Left lung (tissue), 10 donors: ENCODE results near the gene UBL4A. TPM values are rescaled to one million over a fixed set of nuclear protein-coding genes. Genes with fewer than 3 reads are reported as not detected.

Source experiments
- ATAC-seq: fragments of 200-7000 bp; cut with Tn5 transposase; one replicate; pipeline ENCODE4 v1.9.1; 2020; ENCODE audit warnings: moderate library complexity
- DNase-seq, 4 donors: peaks; one replicate each; pipeline ENCODE4 v3.0.0-alpha.2; 2013 to 2020
- H3K27ac ChIP-seq, 2 donors: fragments of 200-600 bp; sonication (generic) in 1 of 2; one replicate each; pipeline versions ENCODE4 v1.5.0 to v1.8.0; 2020 to 2021
- H3K27me3 ChIP-seq, 2 donors: fragments of 200-600 bp; sonication (generic) in 1 of 2; one replicate each; pipeline versions ENCODE4 v1.5.0 to v1.8.0; 2020 to 2021
- H3K36me3 ChIP-seq, 2 donors: fragments of 200-600 bp; sonication (generic) in 1 of 2; one replicate each; pipeline versions ENCODE4 v1.5.0 to v1.8.0; 2020 to 2021
- H3K4me1 ChIP-seq, 2 donors: fragments of 200-600 bp; one replicate each; pipeline ENCODE4 v1.8.0; 2021
- H3K4me3 ChIP-seq, 2 donors: fragments of 200-600 bp; sonication (generic) in 1 of 2; one replicate each; pipeline versions ENCODE4 v1.5.0 to v1.8.0; 2020 to 2021; ENCODE audit warnings: mild to moderate bottlenecking in 1 of 2
- H3K9me3 ChIP-seq, 2 donors: fragments of 200-600 bp; sonication (generic) in 1 of 2; one replicate each; pipeline versions ENCODE4 v1.5.0 to v1.8.0; 2020 to 2021
- CTCF ChIP-seq, 2 donors: fragments of 200-600 bp; sonication (generic) in 1 of 2; IDR thresholded peaks; one replicate each; pipeline versions ENCODE4 v1.5.0 to v1.8.0; 2021; ENCODE audit warnings: antibody characterized with exemption in 2 of 2
- intact Hi-C, 2 donors: fragments of 100-400 bp; cut with DNase I; formaldehyde crosslinking; loops; one replicate each; pipeline versions ENCODE4 v1.11.2 to v1.14.2; 2022
- polyA plus RNA-seq, 6 donors: library from polyadenylated mRNA; unstranded; fragments of 120-200 nt; gene quantifications; one replicate each; pipeline ENCODE4 v1.2.1, GENCODE V29; 2013; ENCODE audit not compliant: insufficient read length in 6 of 6
- total RNA-seq, 2 donors: library from RNA; stranded (reverse); fragmentation: NEBNext Ultra II Directional; extraction: Animal tissue kit (Norgen Biotek cat#: 25700); gene quantifications; one replicate each; pipeline ENCODE4 v1.2.1, GENCODE V29; 2021
- donor health status: DM: no; HTN: yes; CAD: no.
- donor health status: DM: no; HTN: no; CAD: no.

UBL4A gene
- total and polyA plus RNA-seq, 8 donors: 24.7 to 37.9 (median 29.1) TPM

DNA sequence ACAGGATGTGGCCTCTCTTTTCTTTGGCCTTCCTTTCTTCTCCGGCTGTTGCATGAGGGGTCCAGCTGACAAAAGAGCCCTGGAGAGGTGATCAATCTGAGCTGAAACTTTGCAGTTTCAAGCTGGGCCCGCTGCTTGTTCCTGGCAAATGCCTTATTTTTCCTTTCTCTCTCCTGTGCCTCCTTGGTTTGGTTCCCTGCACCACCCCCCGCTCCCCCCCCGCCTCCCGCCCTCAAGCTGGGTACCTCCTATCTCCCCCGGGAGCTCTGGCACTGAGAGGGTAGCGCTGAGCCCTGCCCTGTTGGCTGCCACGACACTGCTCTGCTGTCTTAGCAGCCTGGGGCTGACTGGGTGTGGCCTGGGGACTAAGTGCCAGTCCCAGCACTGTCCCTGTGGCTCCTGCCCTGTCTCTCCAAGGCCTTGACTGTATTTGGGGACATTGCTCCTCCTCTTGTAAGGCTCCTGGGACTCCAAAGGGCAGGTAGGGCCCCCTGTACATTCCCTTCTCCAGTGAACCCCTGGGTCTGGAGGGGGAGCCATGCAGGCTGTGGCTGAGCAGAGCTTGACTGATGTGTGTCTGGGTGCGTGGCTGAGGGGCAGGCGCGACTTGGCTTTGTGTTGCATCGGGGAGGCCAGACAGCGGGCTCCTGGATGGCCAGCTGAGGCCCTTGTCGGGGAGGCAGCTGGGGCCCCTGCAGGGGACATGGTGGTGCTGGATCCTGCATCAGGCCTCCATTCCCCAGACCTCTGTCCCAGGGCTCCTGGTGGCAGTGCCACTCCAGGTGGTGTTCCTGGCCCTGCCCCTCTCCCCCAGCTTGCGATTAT lies 27.2 kb downstream of the UBL4A start:
- DNase-seq (no peak), ATAC-seq (peak; percentile 81)
- Histone ChIP-seq H3K4me1 (no peaks in the 10 kb centered on the region), H3K4me3 (peak overlapping the region; percentile 41 to 59), H3K27ac (no peak overlapping the region), H3K36me3 (peaks cover 0 to 14% of the 10 kb centered on the region in 2 donors), H3K27me3 (no peaks in the 10 kb centered on the region), H3K9me3 (no peaks in the 10 kb centered on the region)
- intact Hi-C loops: no loop called here
- TF ChIP-seq CTCF (IDR thresholded peaks at IDR 0.05): no peak

DNA sequence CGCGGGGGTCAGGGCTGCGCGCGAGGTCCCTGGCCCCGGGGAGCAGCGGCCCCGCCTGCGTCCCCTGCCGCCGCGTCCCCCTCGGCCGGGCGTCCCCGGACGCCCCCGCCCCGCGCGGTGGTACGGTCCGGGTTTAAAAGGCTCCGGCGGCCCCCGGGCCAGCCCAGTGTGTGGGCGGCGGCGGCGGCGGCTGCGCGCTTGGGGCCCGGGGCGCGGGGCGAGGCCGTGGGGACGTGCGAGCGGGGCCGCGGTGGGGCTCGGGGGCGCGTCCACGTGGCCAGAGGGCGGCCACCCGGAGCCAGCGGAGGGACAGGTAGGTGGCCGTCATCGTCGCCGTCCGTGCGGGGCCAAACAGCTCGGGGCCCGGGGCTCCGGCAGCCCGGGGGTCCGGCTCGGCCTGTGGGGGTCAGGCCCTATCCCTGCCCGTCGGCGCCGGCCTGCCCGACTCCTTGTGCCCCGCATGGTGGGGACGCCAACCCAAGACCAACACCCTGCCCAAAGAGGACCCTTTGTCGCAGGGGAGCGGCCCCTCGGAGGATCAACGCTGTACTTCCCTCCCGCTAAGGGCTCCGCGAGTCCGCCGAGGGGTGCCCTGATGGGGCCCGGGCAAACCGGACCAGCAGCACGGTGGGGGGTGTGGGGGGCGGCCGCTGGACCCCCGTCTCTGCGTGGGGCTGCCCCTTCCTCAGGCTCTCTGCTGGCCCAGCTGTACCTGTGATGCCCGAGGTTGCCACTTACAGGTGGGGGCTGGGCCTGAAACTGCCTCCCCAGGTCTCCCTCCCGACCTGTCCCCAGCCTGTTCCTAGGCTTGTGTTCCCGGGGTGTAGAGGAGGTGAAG lies 28.1 kb downstream of the UBL4A start, which contains the start of gene PLXNA3:
Gene PLXNA3, plus strand, starts transcription at position 166 of the 838 bp plus-strand sequence. CDS start 1,903 bp downstream, outside the sequence.
- peak; percentile 70 for ATAC-seq
- no peaks in the 10 kb centered on the region for H3K4me1 ChIP-seq
- peaks cover 0 to 14% of the 10 kb centered on the region in 2 donors for H3K36me3 ChIP-seq

DNA sequence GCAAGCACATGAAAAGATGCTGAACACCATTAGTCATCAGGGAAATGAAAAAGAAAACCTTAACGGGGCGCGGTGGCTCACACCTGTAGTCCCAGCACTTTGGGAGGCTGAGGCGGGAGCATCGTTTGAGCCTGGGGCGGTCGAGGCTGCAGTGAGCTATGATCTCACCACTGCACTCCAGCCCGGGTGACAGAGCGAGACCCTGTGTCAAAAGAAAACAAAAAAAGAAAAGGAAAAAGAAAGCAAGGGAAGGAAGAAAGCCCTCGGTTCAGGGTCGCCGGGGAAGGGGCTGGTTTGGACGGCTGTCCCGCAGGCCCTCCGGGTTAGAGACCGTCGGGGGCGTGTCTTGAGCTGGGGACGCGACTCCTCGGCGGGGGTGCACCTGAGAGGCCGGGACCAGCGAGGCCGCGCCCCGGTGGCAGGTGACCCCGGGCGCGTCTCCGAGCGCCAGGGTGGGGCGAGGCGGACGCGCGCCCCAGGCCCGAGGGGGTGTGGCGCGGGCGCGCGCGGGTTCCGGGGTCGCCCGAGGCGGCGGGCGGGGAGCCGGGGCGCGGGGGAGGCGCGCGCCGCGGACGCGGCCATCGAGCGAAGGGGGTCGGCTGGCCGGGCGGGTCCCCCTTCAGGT lies 28.8 kb downstream of the UBL4A start:
- H3K9me3 ChIP-seq: no peaks in the 10 kb centered on the region
- peaks cover 0 to 18% of the 10 kb centered on the region in 2 donors for H3K36me3 ChIP-seq
- H3K27ac ChIP-seq: no peak overlapping the region
- peak overlapping the region; percentile 31 to 59 for H3K4me3 ChIP-seq
- H3K27me3 ChIP-seq: no peaks in the 10 kb centered on the region
- DNase-seq (peak; percentile 41 to 81 (median 50)), ATAC-seq (peak; percentile 81)
- H3K4me1 ChIP-seq: no peaks in the 10 kb centered on the region
- intact Hi-C loops: no loop called here
- no peak for TF ChIP-seq CTCF (IDR thresholded peaks at IDR 0.05)

More for the DNA sequence above, 28.1 kb downstream of the UBL4A start, which contains the start of gene PLXNA3:
- Histone ChIP-seq H3K9me3 (no peaks in the 10 kb centered on the region), H3K27me3 (no peaks in the 10 kb centered on the region), H3K27ac (no peak within 1 kb of the TSS), H3K4me3 (peak within 1 kb of the TSS; percentile 41 to 59)
- intact Hi-C loops: no loop called here
- TF ChIP-seq CTCF (IDR thresholded peaks at IDR 0.05): no peak
- DNase-seq: peak in 3 of 4 donors; percentile 40 to 83 (median 49)

DNA sequence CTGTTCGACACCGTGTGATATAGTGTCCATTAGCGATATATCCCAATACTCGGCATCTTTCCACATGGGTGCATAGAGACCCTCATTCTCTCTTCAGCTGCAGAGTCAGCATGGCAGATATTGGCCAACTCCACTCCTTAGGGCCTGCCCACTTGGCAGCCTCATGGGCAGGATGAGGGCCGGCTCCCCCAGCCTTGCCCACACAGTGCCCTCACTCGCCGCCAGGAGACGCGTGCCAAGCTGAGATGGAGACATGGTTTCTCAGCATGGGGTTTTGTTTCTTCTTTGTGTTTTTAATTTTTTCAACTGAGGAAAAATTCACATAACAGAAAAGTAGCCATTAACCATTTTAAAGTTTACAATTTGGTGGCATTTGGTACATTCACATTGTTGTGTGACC lies 33.6 kb downstream of the UBL4A start:
- Histone ChIP-seq H3K4me1 (no peaks in the 10 kb centered on the region), H3K27ac (no peak overlapping the region), H3K27me3 (no peaks in the 10 kb centered on the region), H3K36me3 (peaks cover 0 to 42% of the 10 kb centered on the region in 2 donors), H3K9me3 (no peaks in the 10 kb centered on the region), H3K4me3 (no peak overlapping the region)
- intact Hi-C loops: no loop called here
- TF ChIP-seq CTCF (IDR thresholded peaks at IDR 0.05): no peak
- DNase-seq: no peak
- no peak for ATAC-seq
